Erythroblast (primary cell): ENCODE measurements around the gene GPR15LG.
"Not testable (repeated sequence)": the region's sequence is repeated elsewhere in the genome, so short reads cannot be mapped to it uniquely, and the experiment has no call there.

ENCODE experiments used
- DNase-seq, 2 experiments: peaks; one replicate each; lab custom pipeline; 2025; lab: John Stamatoyannopoulos, UW
- GATA1 ChIP-seq: IDR thresholded peaks from 2 replicates; pipeline ENCODE4 v1.6.1; 2011; ENCODE audit warnings: low read depth, mild to moderate bottlenecking, control low read depth, low read length, moderate library complexity
- POLR2A ChIP-seq: IDR thresholded peaks from 2 replicates; pipeline ENCODE4 v1.6.1; 2011; ENCODE audit warnings: mild to moderate bottlenecking, low read length

GPR15LG gene

DNA sequence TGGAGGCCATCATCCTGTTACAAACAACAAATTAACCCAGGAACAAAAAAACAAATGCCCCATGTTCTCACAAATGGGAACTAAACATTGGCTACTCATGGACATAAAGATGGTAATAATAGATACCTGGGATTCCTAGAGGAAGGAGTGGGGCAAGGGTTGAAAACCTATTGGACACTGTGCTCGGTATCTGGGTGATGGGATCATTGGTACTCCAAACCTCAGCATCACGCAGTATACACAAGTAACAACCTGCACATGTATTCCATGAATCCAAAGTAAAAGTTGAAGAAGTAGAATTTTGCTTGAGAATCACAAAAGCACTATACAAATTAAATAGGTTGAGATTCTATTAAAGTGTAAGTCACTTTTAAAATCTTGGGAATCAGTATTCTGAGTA, 17.6 kb upstream of the GPR15LG start:
- DNase-seq = no peak
- TF ChIP-seq POLR2A (no peak), GATA1 (no peak)

DNA sequence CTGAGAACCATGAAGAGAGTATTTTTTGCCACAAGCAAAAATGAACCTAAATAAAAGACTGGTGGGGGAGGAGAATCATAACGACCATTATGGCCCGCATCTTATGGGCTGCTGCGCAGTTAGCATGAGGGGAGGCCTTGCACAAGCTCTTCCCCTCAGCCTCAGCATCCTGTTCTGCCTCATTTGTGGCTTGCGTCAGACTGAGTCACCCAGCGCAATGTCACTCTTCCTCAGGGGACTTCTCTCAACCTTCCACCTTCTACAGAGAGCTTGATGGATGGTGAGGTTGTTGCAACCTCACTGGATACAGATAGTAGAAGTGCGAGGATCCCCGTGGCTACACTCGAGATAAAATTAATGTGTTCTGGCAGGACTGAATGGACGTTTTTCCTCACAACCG, 16.8 kb upstream of the GPR15LG start:
- TF ChIP-seq POLR2A (peak; percentile 15), GATA1 (no peak)
- peak in 1 of 2 experiments; percentile 59 for DNase-seq

DNA sequence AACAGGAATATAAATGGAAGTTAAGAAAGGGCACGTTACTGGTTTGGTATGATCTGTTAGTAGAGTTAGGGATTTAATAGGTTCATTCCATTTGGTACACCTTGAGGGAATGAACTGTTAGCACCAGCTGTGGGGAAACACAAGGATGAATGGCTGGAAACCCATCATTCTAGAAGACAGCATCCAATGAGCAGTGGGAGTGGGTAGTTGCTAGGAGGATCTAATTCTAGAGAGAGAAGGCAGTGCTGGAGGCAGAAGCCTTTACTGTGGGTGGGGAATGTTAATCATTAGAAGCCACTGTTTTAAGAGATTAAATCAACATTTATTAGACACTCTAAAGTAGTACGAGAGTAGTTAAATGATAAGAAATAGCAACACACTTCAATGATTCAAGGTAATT, 15.5 kb upstream of the GPR15LG start:
- DNase-seq = no peak
- no peak for TF ChIP-seq GATA1
- TF ChIP-seq POLR2A = no peak

DNA sequence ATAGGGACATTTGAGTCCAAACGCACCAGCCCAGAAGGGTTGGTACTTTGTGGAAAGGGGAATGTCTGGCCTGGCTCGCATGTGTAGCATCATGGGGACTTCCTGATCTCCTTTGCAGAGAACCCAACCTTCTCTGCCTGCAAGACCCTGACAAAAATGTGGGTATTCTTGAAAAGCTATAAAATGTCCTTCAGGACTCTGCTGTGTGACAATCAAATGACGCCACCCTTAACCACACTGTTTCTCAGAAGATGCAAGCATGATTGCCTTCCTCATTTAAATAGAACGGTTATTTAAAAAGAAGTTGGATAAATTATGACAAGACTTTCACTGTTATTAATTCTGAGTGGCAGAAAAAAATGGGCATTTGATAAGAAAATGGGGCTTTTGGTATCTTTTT, 15.1 kb upstream of the GPR15LG start:
- TF ChIP-seq POLR2A (no peak), GATA1 (no peak)
- DNase-seq = no peak

DNA sequence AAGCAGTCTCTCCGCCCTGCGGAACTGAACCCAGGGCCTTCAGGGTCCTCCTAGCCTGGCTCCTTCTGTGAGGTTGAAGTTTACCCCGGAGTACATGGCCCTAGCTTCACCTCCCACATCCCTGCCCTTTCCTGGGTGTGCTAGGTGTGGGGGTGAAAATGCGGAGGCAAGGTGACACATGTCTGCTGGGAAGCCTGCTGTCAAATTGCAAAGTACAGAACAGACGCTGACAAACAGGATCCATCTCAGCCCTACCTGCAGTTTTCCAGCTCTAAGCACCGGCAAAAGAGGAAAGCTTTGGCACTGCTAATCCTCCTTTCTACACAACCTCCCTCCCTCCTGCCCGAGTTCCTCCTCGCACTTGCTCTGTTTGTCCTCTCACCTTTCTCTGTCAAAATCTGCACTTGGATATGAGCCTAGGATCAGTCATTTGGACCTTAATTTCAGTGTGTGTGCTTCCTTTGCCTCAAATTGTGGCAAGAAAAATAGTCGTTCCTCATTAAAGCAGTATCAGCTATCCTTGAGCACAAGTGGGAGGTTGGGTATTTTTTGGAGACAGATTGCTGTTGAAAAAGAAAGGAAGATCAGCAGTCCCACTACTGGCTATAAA, 14.4 kb upstream of the GPR15LG start:
- no peak for DNase-seq
- no peak for TF ChIP-seq POLR2A
- no peak for TF ChIP-seq GATA1

DNA sequence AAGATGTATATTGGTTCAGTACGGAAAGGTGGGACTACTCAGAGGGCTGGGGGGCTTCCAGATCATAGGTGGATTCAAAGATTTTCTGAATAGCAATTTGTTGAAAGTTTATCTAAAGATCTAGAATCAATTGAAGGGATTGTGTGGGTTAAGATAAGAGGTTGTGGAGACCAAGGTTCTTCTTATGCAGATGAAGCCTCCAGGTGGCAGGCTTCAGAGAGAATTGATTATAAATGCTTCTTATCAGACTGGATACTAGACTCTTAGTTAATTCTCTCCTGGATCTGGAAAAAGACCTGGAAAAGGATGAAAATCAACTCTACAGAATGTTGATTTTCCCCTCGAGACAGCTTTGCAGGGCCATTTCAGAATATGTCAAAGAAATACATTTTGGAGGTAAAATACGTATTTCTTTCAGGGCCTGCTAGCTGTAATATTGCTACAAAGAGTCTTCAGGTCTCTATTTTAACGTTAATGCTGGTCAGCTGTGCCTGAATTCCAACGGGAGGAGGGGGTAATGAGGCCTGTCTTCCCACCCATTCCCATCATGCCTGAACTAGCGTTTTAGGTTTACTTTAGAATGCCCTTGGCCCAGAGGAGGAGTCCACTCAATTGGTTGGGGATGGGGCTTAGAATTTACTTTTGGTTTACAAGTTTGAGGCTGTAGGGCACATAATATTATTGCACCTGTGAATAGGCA, 12.8 kb upstream of the GPR15LG start:
- no peak for TF ChIP-seq POLR2A
- TF ChIP-seq GATA1 = no peak

DNA sequence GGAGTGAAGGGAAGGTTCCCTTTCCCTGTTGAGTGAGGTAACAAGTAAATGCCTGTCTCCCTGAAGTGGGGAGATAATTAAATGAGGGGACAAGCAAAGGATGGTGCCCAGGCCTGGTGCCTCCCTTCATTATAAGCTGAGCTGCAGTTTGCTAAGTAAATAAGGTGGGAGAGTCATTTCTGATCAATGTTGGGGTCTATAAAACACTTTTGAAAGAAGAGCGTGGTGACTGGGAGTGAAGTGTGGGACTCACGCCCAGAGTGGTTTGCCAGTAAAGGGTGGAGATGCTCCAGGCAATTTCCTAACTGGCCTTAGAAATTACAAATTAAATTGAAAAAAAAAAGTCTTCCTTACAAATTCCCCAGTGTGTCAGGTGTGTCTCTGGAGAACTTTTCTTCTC, 9.6 kb upstream of the GPR15LG start:
- TF ChIP-seq GATA1 (no peak), POLR2A (no peak)
- DNase-seq = no peak

More for the DNA sequence above, 12.8 kb upstream of the GPR15LG start:
- DNase-seq = no peak

DNA sequence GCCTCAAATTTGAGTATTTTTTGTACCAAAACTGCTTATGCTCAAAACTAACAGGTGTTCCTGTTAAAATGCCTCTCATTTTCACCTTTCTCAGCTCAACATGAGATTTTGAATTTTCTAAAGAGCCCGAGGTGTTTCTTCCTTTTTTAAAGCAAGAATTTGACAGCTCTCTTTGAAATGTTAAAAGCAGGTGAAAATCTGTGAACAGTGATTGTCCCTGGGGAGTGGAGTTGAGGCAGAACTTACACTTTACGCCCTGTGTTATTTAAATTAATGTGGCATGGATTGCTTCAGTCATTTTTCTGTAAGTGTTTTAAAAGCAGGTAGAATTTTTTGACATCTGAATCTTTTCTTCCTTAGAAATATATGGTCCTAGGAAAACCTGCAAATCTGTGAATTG, 9.2 kb upstream of the GPR15LG start:
- DNase-seq = no peak

DNA sequence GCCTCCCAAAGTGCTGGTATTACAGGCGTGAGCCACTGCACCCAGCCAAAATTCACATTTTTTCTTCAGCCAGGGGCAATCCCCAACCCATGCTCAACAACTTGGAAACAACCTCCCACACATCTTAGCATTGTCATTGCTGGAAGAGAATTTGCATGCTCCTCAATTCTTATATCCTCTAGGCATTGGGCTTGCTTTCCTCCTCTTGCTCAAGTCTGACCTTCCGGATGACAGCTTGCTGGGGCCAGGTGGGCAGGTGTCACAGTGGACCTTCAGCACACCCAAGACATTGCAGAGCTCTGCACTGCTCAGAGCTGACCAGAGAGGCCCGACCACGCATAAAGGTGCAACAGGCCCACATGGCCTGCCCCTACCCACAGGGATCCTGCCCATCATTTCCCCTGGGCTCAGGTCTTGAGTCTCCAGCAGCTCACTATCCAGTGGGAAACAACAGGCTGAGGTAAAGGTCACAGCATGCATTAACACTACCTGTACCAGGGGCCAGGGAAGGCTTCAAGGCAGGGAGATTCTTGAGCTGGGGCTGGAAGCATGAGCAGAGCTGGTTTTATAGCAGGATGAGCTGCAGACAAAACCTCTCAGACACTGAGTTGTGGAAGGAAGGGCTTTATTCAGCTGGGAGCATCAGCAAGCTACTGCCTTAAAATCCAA, 6.8 kb upstream of the GPR15LG start:
- TF ChIP-seq POLR2A (no peak), GATA1 (no peak)
- no peak for DNase-seq

More for the DNA sequence above, 9.2 kb upstream of the GPR15LG start:
- no peak for TF ChIP-seq GATA1
- no peak for TF ChIP-seq POLR2A

DNA sequence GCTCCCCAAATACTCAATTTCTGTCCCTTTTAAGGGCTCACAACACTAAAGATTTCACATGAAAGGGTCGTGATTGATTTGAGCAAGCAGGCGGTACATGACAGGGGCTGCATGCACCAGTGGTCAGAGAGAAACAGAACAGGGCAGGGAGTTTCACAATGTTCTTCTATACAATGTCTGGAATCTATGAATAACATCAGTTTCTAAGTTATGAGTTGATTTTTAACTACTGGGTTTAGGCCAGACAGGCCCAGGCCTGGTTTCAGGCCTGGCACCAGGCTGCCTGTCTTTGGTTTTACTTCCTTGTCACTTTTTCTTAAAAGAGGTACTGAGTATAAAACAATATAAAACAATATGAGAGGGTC, 6.3 kb upstream of the GPR15LG start:
- not testable (repeated sequence) for DNase-seq

DNA sequence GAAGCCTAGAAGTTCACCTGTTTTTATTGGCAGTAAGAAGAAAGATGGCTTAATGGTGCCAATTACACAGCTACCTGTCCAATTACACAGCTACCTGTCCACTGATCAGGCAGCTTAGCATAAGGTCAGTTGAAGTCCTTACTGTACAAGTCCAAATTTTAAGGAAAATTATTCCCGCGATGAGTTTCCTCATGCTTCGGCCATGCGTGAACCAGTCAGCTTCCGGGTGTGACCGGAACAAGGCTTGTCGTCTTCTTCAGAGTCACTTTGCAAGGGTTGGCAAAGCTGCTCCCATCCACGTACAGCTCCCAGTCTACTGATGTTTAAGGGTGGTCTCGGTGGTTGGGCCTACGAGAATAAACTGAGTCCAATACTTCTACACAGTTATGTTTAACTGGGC, 5.2 kb upstream of the GPR15LG start:
- DNase-seq = not testable (repeated sequence)

DNA sequence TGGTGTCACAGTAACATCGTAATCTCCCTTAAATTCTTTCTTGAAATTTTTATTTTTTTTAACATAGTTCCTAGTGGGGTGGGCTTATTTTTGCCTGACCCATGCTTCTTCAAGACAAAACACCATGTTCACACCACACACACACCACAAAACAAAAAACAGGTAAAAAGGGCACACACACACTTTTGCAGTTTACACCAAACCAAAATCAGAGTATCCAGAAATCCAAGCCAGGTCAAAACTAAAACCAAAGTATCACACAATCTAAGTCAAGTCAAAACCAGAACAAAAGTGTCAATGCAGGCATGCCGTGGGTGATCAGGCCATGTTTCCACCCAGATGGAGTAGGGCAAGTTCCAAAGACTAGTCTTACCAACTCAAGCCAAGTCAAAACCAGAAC, 2.4 kb upstream of the GPR15LG start:
- DNase-seq = not testable (repeated sequence)

DNA sequence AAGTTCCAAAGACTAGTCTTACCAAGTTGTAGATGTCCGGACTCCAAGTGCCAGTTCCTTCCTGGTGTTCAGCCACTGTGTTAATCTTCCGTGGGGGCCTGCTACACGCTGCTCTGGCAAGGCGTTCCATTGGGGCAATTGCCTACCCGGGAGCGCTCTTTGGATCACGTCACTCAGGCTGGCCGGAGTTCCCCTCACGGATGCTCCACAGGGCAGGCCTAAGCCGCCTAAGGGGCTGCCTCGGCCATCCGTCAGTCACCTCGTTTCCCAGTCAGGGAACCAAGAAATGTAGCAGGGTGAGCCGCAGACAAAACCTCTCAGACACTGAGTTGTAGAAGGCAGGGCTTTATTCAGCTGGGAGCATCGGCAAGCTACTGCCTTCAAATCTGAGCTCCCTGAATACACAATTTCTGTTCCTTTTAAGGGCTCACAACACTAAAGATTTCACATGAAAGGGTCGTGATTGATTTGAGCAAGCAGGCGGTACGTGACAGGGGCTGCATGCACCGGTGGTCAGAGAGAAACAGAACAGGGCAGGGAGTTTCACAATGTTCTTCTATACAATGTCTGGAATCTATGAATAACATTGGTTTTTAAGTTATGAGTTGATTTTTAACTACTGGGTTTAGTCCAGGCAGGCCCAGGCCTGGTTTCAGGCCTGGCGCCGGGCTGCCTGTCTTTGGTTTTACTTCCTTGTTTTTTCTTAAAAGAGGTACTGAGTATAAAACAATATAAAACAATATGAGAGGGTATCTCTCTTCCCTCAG, 1.7 kb upstream of the GPR15LG start:
- DNase-seq = not testable (repeated sequence)
